GM18870 (cell line): ENCODE measurements around the gene NEK10.

Experiments
- ATAC-seq: cut with Tn5 transposase; IDR thresholded peaks from one replicate; pipeline ENCODE4 v1.9.1; 2021; ENCODE audit warnings: moderate library complexity; ENCODE audit not compliant: unreplicated experiment

Gene NEK10

GRCh38 chr3:27076815-27077630 lies 292.2 kb downstream of the NEK10 start:
- ATAC-seq, result no peak

- no peak for ATAC-seq
These were observed 294.3 kb downstream of the NEK10 start for GRCh38 chr3:27074914-27075313.

- no peak for ATAC-seq
These were observed 295.3 kb downstream of the NEK10 start for GRCh38 chr3:27073912-27074311.

- ATAC-seq, result no peak
These were observed 296.2 kb downstream of the NEK10 start for GRCh38 chr3:27072810-27073651.

- ATAC-seq, result no peak
These were observed 308.8 kb downstream of the NEK10 start for GRCh38 chr3:27060336-27060735.
